IMR-90 (cell line): ENCODE data around the gene TP53BP1. TPM values are rescaled to one million over a fixed set of nuclear protein-coding genes. Genes with fewer than 3 reads are reported as not detected.
A peak's percentile ranks its signal among the peaks of the same experiment; 100 is the strongest.

Experiments
- ATAC-seq: fragments of 200-7000 bp; cut with Tn5 transposase; 2 replicates; pipeline ENCODE4 v1.9.1; 2020; ENCODE audit warnings: low read depth, mild to moderate bottlenecking, moderate library complexity
- BruUV-seq: library from RNA; stranded (reverse); fragments of 400-500 nt; replicated peaks from 2 replicates; lab custom pipeline; 2021; lab: Mats Ljungman, UMichigan
- CTCF ChIA-PET: fragments of 300-600 bp; formaldehyde crosslinking; extraction: SDS; loops from one replicate; lab custom pipeline; 2021; ENCODE audit warnings: antibody characterized with exemption; lab: Yijun Ruan, JAX
- POLR2A ChIA-PET: fragments of 300-600 bp; sonication (Branson Sonifier 250); formaldehyde crosslinking; loops from one replicate; lab custom pipeline; 2022; ENCODE audit warnings: antibody characterized with exemption; ENCODE audit not compliant: unreplicated experiment; lab: Charles Lee
- DNase-seq: peaks from one replicate; pipeline ENCODE4 v3.0.0; 2013
- H2AFZ ChIP-seq: replicated peaks from 2 replicates; pipeline ENCODE3; 2013; ENCODE audit warnings: low read length, mild to moderate bottlenecking; ENCODE audit not compliant: poor library complexity
- H2AK5ac ChIP-seq: 2 replicates; pipeline ENCODE4 v1.6.1; 2013; ENCODE audit warnings: low read depth, low read length, inconsistent platforms
- H2AK9ac ChIP-seq: replicated peaks from 2 replicates; pipeline ENCODE3; 2013; ENCODE audit warnings: mild to moderate bottlenecking, low read depth, low read length, moderate library complexity; ENCODE audit not compliant: poor library complexity
- H2BK120ac ChIP-seq: 2 replicates; pipeline ENCODE4 v1.6.1; 2013; ENCODE audit warnings: low read depth, low read length, inconsistent platforms
- H2BK15ac ChIP-seq: 3 replicates; pipeline ENCODE4 v1.6.1; 2013; ENCODE audit warnings: low read depth, low read length, inconsistent platforms
- H2BK20ac ChIP-seq: 2 replicates; pipeline ENCODE4 v1.6.1; 2013; ENCODE audit warnings: low read depth, mild to moderate bottlenecking, inconsistent platforms, low read length, moderate library complexity
- H2BK5ac ChIP-seq: 2 replicates; pipeline ENCODE4 v1.6.1; 2013; ENCODE audit warnings: mild to moderate bottlenecking, low read depth, low read length, inconsistent platforms; ENCODE audit not compliant: poor library complexity, severe bottlenecking
- H3K14ac ChIP-seq: replicated peaks from 2 replicates; pipeline ENCODE4 v1.6.1; 2013; ENCODE audit warnings: low read depth, low read length, inconsistent platforms
- H3K18ac ChIP-seq: 2 replicates; pipeline ENCODE4 v1.6.1; 2013; ENCODE audit warnings: low read depth, low read length, control low read depth
- H3K23ac ChIP-seq: 2 replicates; pipeline ENCODE4 v1.6.1; 2013; ENCODE audit warnings: low read depth, low read length, inconsistent platforms
- H3K27ac ChIP-seq: 2 replicates; pipeline ENCODE4 v1.5.1; 2013; ENCODE audit warnings: mild to moderate bottlenecking, control low read depth, low read length; ENCODE audit not compliant: insufficient read depth
- H3K27me3 ChIP-seq: 2 replicates; pipeline ENCODE4 v1.6.1; 2013; ENCODE audit warnings: low read length; ENCODE audit not compliant: control insufficient read depth, insufficient read depth
- H3K36me3 ChIP-seq: 2 replicates; pipeline ENCODE4 v1.6.1; 2013; ENCODE audit warnings: low read length, mixed read lengths; ENCODE audit not compliant: control insufficient read depth, insufficient read depth
- H3K4ac ChIP-seq: 2 replicates; pipeline ENCODE4 v1.6.1; 2013; ENCODE audit warnings: low read depth, low read length, inconsistent platforms
- H3K4me1 ChIP-seq: 2 replicates; pipeline ENCODE4 v1.6.1; 2013; ENCODE audit warnings: low read length, mixed read lengths; ENCODE audit not compliant: control insufficient read depth, insufficient read depth
- H3K4me2 ChIP-seq: 2 replicates; pipeline ENCODE4 v1.6.1; 2013; ENCODE audit warnings: low read depth, mild to moderate bottlenecking, control low read depth, low read length, moderate library complexity
- H3K4me3 ChIP-seq: 2 replicates; pipeline ENCODE4 v1.5.1; 2013; ENCODE audit warnings: low read depth, mild to moderate bottlenecking, control low read depth, low read length, moderate library complexity; ENCODE audit not compliant: insufficient read depth
- H3K56ac ChIP-seq: 2 replicates; pipeline ENCODE4 v1.6.1; 2013; ENCODE audit warnings: low read length, inconsistent platforms; ENCODE audit not compliant: insufficient read depth; ENCODE audit errors: extremely low read depth
- H3K79me1 ChIP-seq, 2 experiments: 2 replicates each; pipeline ENCODE4 v1.6.1; 2013; ENCODE audit warnings: low read length in 2 of 2, inconsistent platforms in 1 of 2, low read depth in 1 of 2
- H3K9ac ChIP-seq: 2 replicates; pipeline ENCODE4 v1.6.1; 2013; ENCODE audit warnings: low read depth, low read length, control low read depth
- H3K9me1 ChIP-seq: 2 replicates; pipeline ENCODE4 v1.6.1; 2013; ENCODE audit warnings: low read length, inconsistent platforms; ENCODE audit not compliant: insufficient read depth
- H3K9me3 ChIP-seq: 2 replicates; pipeline ENCODE4 v1.6.1; 2013; ENCODE audit warnings: low read length; ENCODE audit not compliant: control insufficient read depth, insufficient read depth
- H4K20me1 ChIP-seq: 2 replicates; pipeline ENCODE4 v1.6.1; 2013; ENCODE audit warnings: low read length, inconsistent platforms; ENCODE audit not compliant: insufficient read depth
- H4K5ac ChIP-seq: 2 replicates; pipeline ENCODE4 v1.6.1; 2013; ENCODE audit warnings: mild to moderate bottlenecking, low read depth, low read length, control low read depth
- H4K8ac ChIP-seq, 2 experiments: 2 replicates each; pipeline ENCODE4 v1.6.1; 2013; ENCODE audit warnings: low read depth in 2 of 2, low read length in 2 of 2, control low read depth in 1 of 2, inconsistent platforms in 1 of 2
- H4K91ac ChIP-seq: 2 replicates; pipeline ENCODE4 v1.6.1; 2013; ENCODE audit warnings: low read depth, low read length, inconsistent platforms; ENCODE audit not compliant: insufficient read depth
- MAFK ChIP-seq: IDR thresholded peaks from 2 replicates; pipeline ENCODE4 v1.6.1; 2012; ENCODE audit warnings: low read depth, low read length, improper control_type of control experiment
- MAZ ChIP-seq: IDR thresholded peaks from 2 replicates; pipeline ENCODE4 v1.6.1; 2012; ENCODE audit warnings: low read depth, mild to moderate bottlenecking, low read length, improper control_type of control experiment, moderate library complexity, borderline replicate concordance
- MXI1 ChIP-seq: IDR thresholded peaks from 2 replicates; pipeline ENCODE4 v1.6.1; 2012; ENCODE audit warnings: low read depth, mild to moderate bottlenecking, low read length, moderate library complexity, borderline replicate concordance
- POLR2A ChIP-seq: IDR thresholded peaks from 2 replicates; pipeline ENCODE4 v1.6.1; 2012; ENCODE audit warnings: mild to moderate bottlenecking, low read depth, low read length
- WGBS, 2 experiments: methylation state at CpG; one replicate each; pipeline versions ENCODE4 v1.1.5 to v1.1.7; 2013; ENCODE audit warnings: missing lambda C conversion rate in 2 of 2; ENCODE audit not compliant: insufficient read length in 1 of 2; ENCODE audit errors: extremely low coverage in 2 of 2; 5-methylcytosine and 5-hydroxymethylcytosine counted together
- dilution Hi-C: fragments of 300-500 bp; cut with HindIII; formaldehyde crosslinking; loops from one replicate; pipeline ENCODE4 v1.14.3; 2018; ENCODE audit warnings: low sequenced_read_pairs; ENCODE audit not compliant: unreplicated experiment
- in situ Hi-C: fragments of 300-500 bp; cut with MboI; formaldehyde crosslinking; loops from 3 replicates; pipeline ENCODE4 v1.14.3; 2019; ENCODE audit warnings: low sequenced_read_pairs, inconsistent platforms, mixed read lengths
- intact Hi-C: fragments of 100-400 bp; cut with micrococcal nuclease; formaldehyde crosslinking; loops from 2 replicates; pipeline ENCODE4 v1.10.0; 2022
- polyA plus RNA-seq, 3 experiments: library from polyadenylated mRNA; depleted of rRNA; stranded (reverse); fragments of >200 nt; gene quantifications; 2 replicates each; pipeline ENCODE4 v1.2.3, GENCODE V29; 2012; ENCODE audit warnings: low replicate concordance in 1 of 3
- total RNA-seq: library from RNA; depleted of rRNA; stranded (reverse); fragments of >200 nt; gene quantifications from 2 replicates; pipeline ENCODE4 v1.2.3, GENCODE V29; 2012

The TP53BP1 gene
- total and polyA plus RNA-seq, 2 of the 4 experiments (the other 2 are of a cell fraction): 36.3 to 64.5 TPM

DNA sequence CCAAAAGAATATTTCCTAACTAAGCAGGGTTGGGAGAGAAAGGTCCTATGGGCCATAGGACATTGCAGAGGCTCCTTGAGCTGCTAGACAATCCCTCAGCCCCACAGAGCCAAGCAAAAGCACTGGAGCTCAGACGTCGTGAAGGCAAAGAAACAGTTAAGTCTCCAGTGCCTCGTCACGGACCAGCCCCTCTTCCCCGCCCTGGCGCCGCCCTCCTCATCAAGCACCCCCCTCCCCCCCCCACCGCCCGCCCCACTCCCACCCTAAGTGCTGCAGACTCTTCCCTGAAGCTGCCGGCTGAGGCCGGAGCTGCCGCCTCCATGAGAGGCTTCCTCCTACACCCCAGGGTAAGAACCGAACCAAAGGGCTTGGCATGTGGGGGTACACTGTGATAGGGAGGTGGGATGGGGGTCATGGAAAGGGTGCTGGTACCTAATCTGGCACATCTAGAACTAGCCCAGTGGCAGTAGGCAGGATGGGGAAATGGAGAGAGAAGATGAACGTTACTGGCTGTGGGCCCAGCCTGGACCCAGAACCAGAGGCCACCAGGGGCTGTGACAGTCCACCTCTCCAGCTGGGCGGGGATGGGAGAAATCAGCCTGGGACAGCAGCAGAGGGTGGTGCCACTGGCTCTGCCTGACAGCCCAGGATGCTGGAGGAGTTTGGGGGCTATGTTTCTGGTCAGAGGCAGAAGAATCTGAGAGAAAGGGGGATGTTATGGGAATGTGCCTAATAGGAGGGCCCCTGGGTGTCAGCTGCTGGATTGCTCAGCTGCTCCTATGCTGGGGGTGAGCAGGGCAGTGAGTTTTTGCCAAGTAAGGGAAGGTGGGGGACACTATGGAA lies 24.6 kb upstream of the TP53BP1 start, which contains the start of gene MAP1A:
Gene MAP1A (plus strand): TSS at position 255 of the 843 bp plus-strand sequence. CDS start 3,866 bp downstream, outside the sequence.
- POLR2A ChIA-PET: interaction anchor here (0.5 kb wide), 1 partner anchor 25 kb away, joined by 3 read pairs; the partner anchor contains the start of gene TP53BP1

More for the DNA sequence above, 24.6 kb upstream of the TP53BP1 start, which contains the start of gene MAP1A:
- peaks cover 20% of the 10 kb centered on the region for H3K36me3 ChIP-seq
- H2BK120ac ChIP-seq: peak within 1 kb of the TSS; percentile 95
- in situ Hi-C loops (no loop called here), intact Hi-C loops (loop anchor here (1.0 to 10.0 kb wide), 3 partner anchors 25 to 257 kb away; partner anchors contain the start of genes ELL3 and TP53BP1), dilution Hi-C loops (no loop called here)
- no peaks in the 10 kb centered on the region for H3K27me3 ChIP-seq
- peak within 1 kb of the TSS; percentile 94 for H2BK20ac ChIP-seq
- no TSS peak for BruUV-seq
- peak within 1 kb of the TSS; percentile 51 to 97 for H4K8ac ChIP-seq
- H2AFZ ChIP-seq: peak within 1 kb of the TSS; percentile 92
- peak within 1 kb of the TSS; percentile 100 for H3K4ac ChIP-seq
- H3K9me3 ChIP-seq: no peaks in the 10 kb centered on the region
- H3K27ac ChIP-seq: peak within 1 kb of the TSS; percentile 81
- peak; percentile 72 for ATAC-seq
- peak; percentile 70; the same call in 1 of the 2 replicates for TF ChIP-seq MAZ
- TF ChIP-seq MXI1: peak; percentile 20; the same call in 1 of the 2 replicates
- TF ChIP-seq MAFK: no peak
- 0 out of 2 replicates have a peak, but pooled peaks have one; percentile 19 for TF ChIP-seq POLR2A
- DNase-seq: peak; percentile 71
- H3K79me1 ChIP-seq: peaks cover 33 to 69% of the 10 kb centered on the region in 2 experiments
- H3K18ac ChIP-seq: peak within 1 kb of the TSS; percentile 68
- H3K9me1 ChIP-seq: peaks cover 36% of the 10 kb centered on the region
- peaks cover 32% of the 10 kb centered on the region for H4K20me1 ChIP-seq
- WGBS, 2 experiments: no CpG with 5 or more reads among the region's 15 CpGs
- H2BK15ac ChIP-seq: peak within 1 kb of the TSS; percentile 91; the same call in 2 of the 3 replicates
- H3K4me1 ChIP-seq: peaks cover 20% of the 10 kb centered on the region
- peak within 1 kb of the TSS; percentile 100 for H3K14ac ChIP-seq
- H4K91ac ChIP-seq: peak within 1 kb of the TSS; percentile 95
- peak within 1 kb of the TSS; percentile 100 for H2AK5ac ChIP-seq
- H2BK5ac ChIP-seq: peak within 1 kb of the TSS; percentile 92
- H3K4me2 ChIP-seq: peak within 1 kb of the TSS; percentile 77
- peak within 1 kb of the TSS; percentile 100 for H2AK9ac ChIP-seq
- peak within 1 kb of the TSS; percentile 79 for H3K4me3 ChIP-seq
- peak within 1 kb of the TSS; percentile 83 for H3K9ac ChIP-seq
- peak within 1 kb of the TSS; percentile 99 for H3K23ac ChIP-seq
- peak within 1 kb of the TSS; percentile 98 for H3K56ac ChIP-seq
- H4K5ac ChIP-seq: peak within 1 kb of the TSS; percentile 47
- CTCF ChIA-PET: no interaction called here
